Daoy (cell line): ENCODE data around the gene DSCAM. TPM values are rescaled to one million over a fixed set of nuclear protein-coding genes. Genes with fewer than 3 reads are reported as not detected.
A peak's percentile ranks its signal among the peaks of the same experiment; 100 is the strongest.

Experiments used
- DNase-seq: peaks from one replicate; pipeline ENCODE4 v3.0.0-alpha.2; 2015; ENCODE audit warnings: low read depth
- total RNA-seq: library from RNA; depleted of rRNA; stranded (reverse); fragments of >200 nt; shearing (Covaris generic); gene quantifications from 2 replicates; pipeline ENCODE4 v1.2.3, GENCODE V29; 2014

DSCAM gene
- total RNA-seq, 1 experiment from 2014 or later, result 0.63 TPM

DNA sequence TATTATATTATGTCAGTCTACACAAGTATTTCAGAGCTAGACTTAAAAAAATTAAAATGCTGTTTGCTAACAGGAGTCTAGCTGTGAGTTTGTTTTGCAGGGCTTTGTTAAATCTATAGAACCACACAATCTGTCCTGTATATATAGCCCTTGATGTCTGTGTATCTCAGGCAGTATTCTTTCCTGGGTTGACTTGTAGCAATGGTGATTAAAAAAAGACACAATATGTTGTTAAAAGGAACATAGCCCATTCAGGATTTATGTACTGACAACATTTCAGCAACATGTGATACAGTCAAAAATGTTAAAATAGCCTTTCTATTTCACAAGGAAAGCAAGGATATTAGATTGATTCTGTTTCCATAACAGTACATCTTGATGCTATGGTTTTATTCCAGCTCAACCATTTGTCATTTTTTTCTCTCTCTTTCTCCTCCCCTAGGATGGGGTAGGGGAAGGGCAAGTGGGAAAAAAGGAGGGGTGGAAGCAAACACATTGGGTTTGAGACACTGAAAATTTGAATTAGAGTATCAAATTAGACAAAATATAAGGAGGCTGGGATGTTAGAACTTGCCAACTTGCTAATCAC, 139.2 kb downstream of the DSCAM start:
- no peak for DNase-seq

- no peak for DNase-seq
Measured at GRCh38 chr21:40706806-40707655, 139.9 kb downstream of the DSCAM start.

- no peak for DNase-seq
Measured at GRCh38 chr21:40706176-40706575, 140.8 kb downstream of the DSCAM start.

GRCh38 chr21:40704141-40704540, 142.8 kb downstream of the DSCAM start:
- no peak for DNase-seq

- no peak for DNase-seq
Measured at GRCh38 chr21:40699366-40699765, 147.6 kb downstream of the DSCAM start.

DNA sequence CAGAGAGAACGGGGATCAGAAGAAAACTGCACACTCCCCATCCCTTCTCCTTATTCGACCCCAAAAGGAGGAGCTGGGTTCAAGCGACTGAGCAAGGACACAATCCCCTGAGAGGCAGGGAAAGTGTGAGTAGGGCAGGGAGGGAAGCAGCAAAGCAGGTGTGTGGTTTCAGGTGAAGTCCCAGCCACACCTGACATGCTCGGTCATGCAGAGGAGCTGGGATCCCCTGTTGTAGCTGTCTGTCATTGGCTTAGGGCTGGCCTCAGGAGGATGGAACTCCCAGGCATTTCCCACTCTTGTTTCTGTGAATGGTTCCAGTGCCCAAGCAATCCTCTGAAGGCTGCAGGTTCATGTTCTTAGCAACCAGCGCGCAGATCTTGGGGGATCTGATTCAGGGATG, 150.7 kb downstream of the DSCAM start:
- no peak for DNase-seq

DNA sequence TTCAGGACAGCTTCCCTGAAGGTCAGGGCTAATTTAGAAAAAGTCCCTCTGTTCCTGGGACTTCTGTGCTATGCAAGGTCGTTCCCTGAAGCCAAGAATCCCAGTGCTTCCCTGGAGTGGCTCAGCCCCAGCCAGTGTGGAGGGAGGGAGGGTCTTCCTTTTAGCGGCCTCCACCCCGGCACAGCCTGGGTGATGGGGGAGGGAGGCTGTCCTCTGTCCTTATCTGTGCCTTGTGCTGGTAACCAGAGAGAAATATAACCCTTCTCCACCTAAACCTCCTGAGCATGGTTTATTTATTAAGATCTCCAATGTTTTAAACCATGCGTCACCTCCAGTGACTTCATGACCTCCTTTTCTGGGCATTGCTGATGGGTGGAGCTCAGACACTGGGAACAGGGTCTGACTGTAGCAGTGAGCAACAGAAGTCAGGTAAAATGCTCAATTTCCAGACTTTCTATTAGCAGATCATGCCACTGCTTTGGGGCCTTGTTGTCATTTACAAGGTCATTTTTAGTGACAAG, 157.1 kb downstream of the DSCAM start:
- peak; percentile 41 for DNase-seq

DNA sequence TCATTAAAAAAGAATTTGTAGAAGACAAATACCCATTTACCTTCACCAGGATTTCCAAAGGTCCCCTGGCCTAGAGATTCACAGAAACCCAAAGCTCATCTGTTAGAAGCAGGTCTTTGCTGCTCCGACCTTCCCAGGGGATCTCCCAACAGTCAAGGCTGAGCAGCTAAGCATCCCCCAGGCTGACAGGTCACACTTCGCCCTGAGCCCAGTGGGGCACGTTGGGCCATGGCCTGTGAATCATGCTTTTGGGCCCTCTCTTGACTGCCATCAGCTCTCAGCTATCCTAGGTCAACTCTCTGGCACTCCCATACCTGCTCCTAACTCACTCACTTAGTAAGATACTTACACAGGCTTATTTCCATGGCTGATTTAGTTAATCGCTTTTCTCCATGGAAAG, 157.7 kb downstream of the DSCAM start:
- no peak for DNase-seq

DNA sequence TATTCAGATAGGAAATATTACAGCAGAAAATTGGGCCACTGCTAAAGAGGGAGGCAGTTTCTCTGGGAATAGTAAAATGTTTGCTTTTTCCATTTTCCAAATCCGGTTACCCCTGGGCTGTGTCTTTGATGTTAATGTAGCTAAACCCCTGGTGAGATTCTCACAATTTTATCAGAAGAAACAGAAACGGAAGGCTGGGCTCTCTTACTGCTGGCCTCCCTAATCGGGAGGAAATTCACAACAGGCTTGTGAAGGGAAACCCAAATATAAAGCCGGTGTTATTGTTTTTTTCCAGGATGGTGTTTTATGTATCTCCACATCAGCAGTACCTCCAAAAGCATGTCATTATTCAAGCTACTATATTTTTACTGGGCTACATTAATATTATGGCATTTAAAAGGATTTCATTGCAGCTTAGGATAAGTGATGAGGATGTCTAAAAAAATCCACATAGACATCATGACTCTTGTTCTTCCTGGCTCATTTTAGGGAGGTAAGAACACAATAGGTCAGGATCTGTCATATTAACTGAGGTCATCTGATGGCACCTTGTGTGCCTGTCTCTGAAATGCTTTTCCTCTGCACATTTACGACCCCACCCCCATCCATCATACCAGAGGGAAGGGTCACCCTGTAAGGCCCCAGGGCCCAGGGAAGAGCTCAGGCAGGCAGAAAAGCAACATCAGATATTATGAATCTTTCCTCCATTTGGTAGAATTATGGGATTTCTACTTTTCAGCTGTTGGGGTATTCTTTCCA, 158.7 kb downstream of the DSCAM start:
- DNase-seq, result no peak

GRCh38 chr21:40687625-40688024, 159.3 kb downstream of the DSCAM start:
- no peak for DNase-seq

GRCh38 chr21:40686526-40686925, 160.4 kb downstream of the DSCAM start:
- DNase-seq, result no peak

- peak; percentile 48 for DNase-seq
Measured at GRCh38 chr21:40685141-40685540, 161.8 kb downstream of the DSCAM start.

DNA sequence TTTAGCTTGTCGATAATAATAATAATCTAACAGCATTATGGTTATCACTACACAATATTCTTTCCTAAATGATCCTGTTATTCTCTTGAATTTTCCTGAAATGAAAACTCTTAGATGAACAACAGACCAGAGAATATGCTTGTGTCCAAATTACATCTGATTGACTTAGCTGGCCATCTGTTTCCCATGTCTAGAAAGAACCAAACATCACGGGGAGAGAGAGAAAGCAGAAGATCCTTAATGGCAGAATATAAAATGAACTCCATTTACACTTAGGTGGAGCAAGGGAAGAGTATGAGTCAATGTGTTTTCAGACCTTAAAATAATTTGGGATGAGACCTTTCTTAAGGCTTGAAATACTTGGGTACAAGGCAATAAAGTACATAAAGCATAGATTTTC, 162.2 kb downstream of the DSCAM start:
- no peak for DNase-seq

GRCh38 chr21:40683349-40683748, 163.6 kb downstream of the DSCAM start:
- DNase-seq, result no peak

GRCh38 chr21:40681164-40681859, 165.6 kb downstream of the DSCAM start:
- DNase-seq, result no peak

GRCh38 chr21:40680311-40680710, 166.6 kb downstream of the DSCAM start:
- DNase-seq, result no peak

DNA sequence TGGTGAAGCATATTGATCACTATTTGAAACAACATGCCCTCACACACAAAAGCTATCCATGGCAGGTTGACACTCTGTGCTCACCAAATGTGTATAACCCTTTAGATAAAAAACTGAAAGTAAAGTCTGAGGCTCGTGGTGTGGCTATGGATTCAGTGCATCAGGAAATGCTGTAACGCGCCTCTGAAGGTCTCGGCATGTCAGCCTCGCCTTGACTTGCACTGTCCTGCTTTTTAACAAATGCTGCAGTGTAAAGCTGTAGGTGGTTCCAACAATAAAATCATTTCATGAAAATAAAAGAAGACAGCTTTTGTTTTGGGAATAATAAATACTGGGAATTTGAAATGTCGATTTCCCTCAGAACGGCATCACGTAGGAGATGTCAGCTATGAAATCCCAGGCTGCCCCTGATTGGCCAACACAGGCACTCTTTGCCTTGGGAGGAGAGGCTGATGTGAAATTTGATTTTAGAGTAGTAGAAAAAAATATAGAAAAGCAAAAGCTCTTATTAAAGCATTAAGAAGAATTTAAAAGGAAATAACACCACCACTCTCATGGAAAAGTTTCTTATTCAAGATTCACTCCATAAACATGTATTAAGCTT, 168.2 kb downstream of the DSCAM start:
- DNase-seq, result peak; percentile 30

DNA sequence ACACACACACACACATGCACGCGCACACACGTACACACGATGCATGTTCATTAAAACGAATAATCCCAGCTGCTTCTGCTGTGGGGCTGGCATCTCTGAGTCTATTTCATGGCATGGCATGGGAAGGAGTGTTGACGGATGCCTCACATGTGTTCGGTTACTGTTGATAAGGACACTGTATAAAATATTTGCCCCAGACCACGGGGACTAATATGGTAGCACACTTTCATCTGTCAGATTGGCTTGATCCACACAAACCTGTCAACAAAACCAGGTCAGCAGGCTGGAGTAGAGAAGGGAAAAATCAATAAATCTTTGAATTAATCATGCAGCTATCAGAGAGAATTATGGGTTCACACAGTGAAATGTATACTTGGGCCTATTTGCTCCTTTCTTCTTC, 171.9 kb downstream of the DSCAM start:
- no peak for DNase-seq

- DNase-seq, result no peak
Measured at GRCh38 chr21:40672602-40673001, 174.4 kb downstream of the DSCAM start.

DNA sequence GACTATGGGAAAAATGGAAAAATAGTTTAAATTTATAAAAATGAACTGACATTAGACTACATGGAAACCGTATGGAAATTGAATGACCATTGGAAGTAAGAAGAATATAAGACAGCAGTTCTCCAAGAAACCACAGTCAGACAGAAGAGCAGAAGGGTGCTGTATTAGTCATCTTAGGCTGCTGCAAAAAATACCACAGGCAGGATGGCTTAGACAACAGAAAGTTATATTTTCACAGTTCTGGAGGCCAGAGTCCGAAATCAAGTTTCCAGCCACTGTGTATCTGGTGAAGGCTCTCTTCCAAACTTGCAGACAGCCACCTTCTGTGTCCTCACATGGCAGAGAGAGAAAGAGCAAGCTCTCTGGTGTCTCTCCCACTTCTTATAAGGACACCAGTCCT, 175.2 kb downstream of the DSCAM start:
- DNase-seq, result peak; percentile 25

DNA sequence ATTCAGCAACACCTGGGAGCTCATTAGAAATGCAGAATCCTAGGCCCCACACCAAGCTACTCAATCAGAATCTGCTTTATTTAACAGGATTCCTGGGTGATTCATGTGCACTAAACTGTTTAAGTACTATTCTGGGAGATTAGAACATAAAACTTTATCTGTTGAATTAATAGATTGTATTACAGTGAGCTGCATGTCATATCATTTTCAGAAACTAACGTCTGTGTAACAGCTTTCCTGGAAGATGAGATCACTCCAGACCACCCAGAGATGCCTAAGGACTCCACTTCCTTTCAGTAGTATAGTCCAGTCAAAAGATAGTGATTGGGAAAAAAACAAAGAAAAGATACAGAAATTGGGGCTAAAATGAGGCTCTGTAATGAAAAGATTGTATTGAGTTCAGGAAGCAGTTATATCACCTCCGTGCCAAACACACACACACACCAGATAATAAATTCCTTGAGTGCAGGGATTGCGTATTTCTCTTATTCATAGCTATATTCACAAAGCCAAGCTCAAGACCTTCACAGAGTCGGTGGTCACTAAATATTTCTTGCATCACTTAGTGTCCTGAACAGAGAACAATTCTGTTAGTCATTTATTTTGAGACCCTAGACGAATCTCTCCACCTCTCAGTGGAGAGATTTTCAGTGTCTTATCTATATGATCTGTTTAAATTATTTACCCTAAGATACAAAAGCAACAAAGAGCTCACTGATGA, 178.2 kb downstream of the DSCAM start:
- DNase-seq, result peak; percentile 39
